ENCODE measurements around the gene AP1M1. TPM values are rescaled to one million over a fixed set of nuclear protein-coding genes. Genes with fewer than 3 reads are reported as not detected.
"Not testable (repeated sequence)": the region's sequence is repeated elsewhere in the genome, so short reads cannot be mapped to it uniquely, and the experiment has no call there.

The AP1M1 gene
- polyA plus RNA-seq, 4 donors = 29.7 to 97.8 (median 58.0) TPM

DNA sequence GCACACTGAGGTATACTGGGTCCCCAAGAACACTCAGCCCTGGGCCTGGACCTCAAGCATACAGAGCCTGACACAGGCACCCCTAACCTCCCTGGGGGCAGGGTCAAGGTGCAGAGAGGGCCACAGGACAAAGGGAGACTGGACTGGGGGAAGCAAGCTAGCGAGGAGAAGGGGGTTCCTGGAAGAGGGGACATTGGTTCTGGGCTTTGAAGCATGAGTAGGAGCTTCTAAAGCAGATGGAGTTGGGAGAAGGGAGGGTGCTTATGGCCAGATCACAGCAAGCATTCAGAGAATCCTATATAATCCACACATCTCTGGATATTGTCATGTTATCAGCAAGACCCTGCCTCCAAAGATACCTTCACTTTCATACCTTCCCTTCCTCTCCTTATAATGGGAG is 27.6 kb upstream of the AP1M1 start:
- no peaks in the 10 kb centered on the region for H3K4me1 ChIP-seq (ENCODE audit: control insufficient read depth in 3 of 3, insufficient read depth in 2 of 3, low read depth in 1 of 3, low read length in 2 of 3)
- WGBS, 3 donors = 65 to 100% (median 74%) methylated on average over 1 of the region's 1 CpG
- FAIRE-seq = no peak

DNA sequence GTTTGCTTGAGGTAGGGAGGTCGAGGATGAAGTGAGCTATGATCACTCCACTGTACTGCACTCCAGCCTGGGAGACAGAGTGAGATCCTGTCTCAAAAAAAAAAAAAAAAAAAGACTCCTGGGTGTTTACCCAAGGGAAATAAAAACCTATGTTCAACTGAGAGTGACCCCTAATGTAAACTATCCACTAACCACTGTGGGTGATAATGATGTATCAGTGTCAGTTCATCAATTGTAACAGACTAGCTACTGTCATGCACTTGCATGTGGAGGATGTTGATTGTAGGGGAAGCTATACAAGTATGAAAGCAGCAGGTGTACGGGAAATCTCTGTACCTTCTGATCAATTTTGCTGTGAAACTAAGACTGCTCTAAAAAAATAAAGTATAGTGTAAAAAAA is 21.8 kb upstream of the AP1M1 start:
- no peaks in the 10 kb centered on the region for H3K27me3 ChIP-seq (ENCODE audit: control insufficient read depth in 3 of 3, insufficient read depth in 3 of 3, low read length in 3 of 3)
- WGBS, 3 donors = 47 to 57% (median 49%) methylated on average over 2 of the region's 2 CpGs
- no peak for DNase-seq
- H3K4me1 ChIP-seq (ENCODE audit: control insufficient read depth in 3 of 3, insufficient read depth in 2 of 3, low read depth in 1 of 3, low read length in 2 of 3) = no peaks in the 10 kb centered on the region
- no peaks in the 10 kb centered on the region for H3K36me3 ChIP-seq (ENCODE audit: control insufficient read depth in 3 of 3, insufficient read depth in 2 of 3, low read depth in 1 of 3, low read length in 3 of 3)
- H3K27ac ChIP-seq (ENCODE audit: low read depth in 1 of 3, low read length in 2 of 3) = no peak overlapping the region
- no peak for FAIRE-seq
- peaks cover 0 to 8% of the 10 kb centered on the region in 2 donors for H3K9me3 ChIP-seq (ENCODE audit: control insufficient read depth in 2 of 2, insufficient read depth in 1 of 2, low read depth in 1 of 2, low read length in 1 of 2)
- H3K4me3 ChIP-seq (ENCODE audit: low read depth in 1 of 3, low read length in 3 of 3) = no peak overlapping the region

More for the DNA sequence above, 27.6 kb upstream of the AP1M1 start:
- H3K9me3 ChIP-seq (ENCODE audit: control insufficient read depth in 2 of 2, insufficient read depth in 1 of 2, low read depth in 1 of 2, low read length in 1 of 2) = peaks cover 0 to 2% of the 10 kb centered on the region in 2 donors
- no peak overlapping the region for H3K27ac ChIP-seq (ENCODE audit: low read depth in 1 of 3, low read length in 2 of 3)
- no peak for DNase-seq
- no peaks in the 10 kb centered on the region for H3K27me3 ChIP-seq (ENCODE audit: control insufficient read depth in 3 of 3, insufficient read depth in 3 of 3, low read length in 3 of 3)
- H3K4me3 ChIP-seq (ENCODE audit: low read depth in 1 of 3, low read length in 3 of 3) = no peak overlapping the region
- H3K36me3 ChIP-seq (ENCODE audit: control insufficient read depth in 3 of 3, insufficient read depth in 2 of 3, low read depth in 1 of 3, low read length in 3 of 3) = no peaks in the 10 kb centered on the region

- not testable (repeated sequence) for H3K36me3 ChIP-seq (ENCODE audit: control insufficient read depth in 3 of 3, insufficient read depth in 2 of 3, low read depth in 1 of 3, low read length in 3 of 3); H3K4me3 ChIP-seq (ENCODE audit: low read depth in 1 of 3, low read length in 3 of 3); H3K9me3 ChIP-seq (ENCODE audit: control insufficient read depth in 2 of 2, insufficient read depth in 1 of 2, low read depth in 1 of 2, low read length in 1 of 2); DNase-seq; H3K27me3 ChIP-seq (ENCODE audit: control insufficient read depth in 3 of 3, insufficient read depth in 3 of 3, low read length in 3 of 3); H3K4me1 ChIP-seq (ENCODE audit: control insufficient read depth in 3 of 3, insufficient read depth in 2 of 3, low read depth in 1 of 3, low read length in 2 of 3); H3K27ac ChIP-seq (ENCODE audit: low read depth in 1 of 3, low read length in 2 of 3); FAIRE-seq
- 75 to 90% (median 89%) methylated on average over 5 of the region's 5 CpGs for WGBS, 3 donors
Measured at GRCh38 chr19:16178866-16179265, 18.8 kb upstream of the AP1M1 start.

DNA sequence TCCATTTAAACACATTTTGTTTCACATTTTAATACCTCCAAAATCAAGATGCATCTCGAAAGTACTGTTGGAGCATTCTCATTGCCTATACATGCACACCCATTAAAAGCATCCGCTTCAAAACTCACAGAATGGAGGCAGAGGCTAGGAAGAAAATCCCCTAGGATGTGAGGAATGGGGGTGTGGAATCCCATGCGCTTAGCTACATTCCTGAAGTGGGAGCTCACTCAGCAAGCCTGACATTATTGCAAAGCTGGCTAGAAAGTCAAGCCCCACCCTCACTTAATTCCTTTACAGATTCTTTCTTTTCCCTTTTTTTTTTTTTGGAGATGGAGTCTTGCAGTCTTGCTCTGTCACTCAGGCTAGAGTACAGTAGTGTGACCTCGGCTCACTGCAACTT is 17.1 kb upstream of the AP1M1 start:
- Histone ChIP-seq H3K27me3 (ENCODE audit: control insufficient read depth in 3 of 3, insufficient read depth in 3 of 3, low read length in 3 of 3) (no peaks in the 10 kb centered on the region), H3K27ac (ENCODE audit: low read depth in 1 of 3, low read length in 2 of 3) (no peak overlapping the region), H3K9me3 (ENCODE audit: control insufficient read depth in 2 of 2, insufficient read depth in 1 of 2, low read depth in 1 of 2, low read length in 1 of 2) (peaks cover 0 to 2% of the 10 kb centered on the region in 2 donors), H3K4me1 (ENCODE audit: control insufficient read depth in 3 of 3, insufficient read depth in 2 of 3, low read depth in 1 of 3, low read length in 2 of 3) (peaks cover 0 to 3% (median 0%) of the 10 kb centered on the region in 3 donors), H3K4me3 (ENCODE audit: low read depth in 1 of 3, low read length in 3 of 3) (no peak overlapping the region), H3K36me3 (ENCODE audit: control insufficient read depth in 3 of 3, insufficient read depth in 2 of 3, low read depth in 1 of 3, low read length in 3 of 3) (no peaks in the 10 kb centered on the region)
- WGBS, 3 donors = 53 to 60% (median 57%) methylated on average over 4 of the region's 4 CpGs
- DNase-seq = no peak
- FAIRE-seq = no peak

- Histone ChIP-seq H3K4me1 (ENCODE audit: control insufficient read depth in 3 of 3, insufficient read depth in 2 of 3, low read depth in 1 of 3, low read length in 2 of 3) (peaks cover 0 to 14% (median 2%) of the 10 kb centered on the region in 3 donors), H3K9me3 (ENCODE audit: control insufficient read depth in 2 of 2, insufficient read depth in 1 of 2, low read depth in 1 of 2, low read length in 1 of 2) (no peaks in the 10 kb centered on the region), H3K36me3 (ENCODE audit: control insufficient read depth in 3 of 3, insufficient read depth in 2 of 3, low read depth in 1 of 3, low read length in 3 of 3) (peaks cover 0 to 25% (median 8%) of the 10 kb centered on the region in 3 donors), H3K4me3 (ENCODE audit: low read depth in 1 of 3, low read length in 3 of 3) (peak overlapping the region; percentile 31 to 99 (median 48)), H3K27ac (ENCODE audit: low read depth in 1 of 3, low read length in 2 of 3) (peak overlapping the region; percentile 22 to 58 (median 48)), H3K27me3 (ENCODE audit: control insufficient read depth in 3 of 3, insufficient read depth in 3 of 3, low read length in 3 of 3) (no peaks in the 10 kb centered on the region)
- no peak for DNase-seq
- no peak for FAIRE-seq
- 36 to 41% (median 40%) methylated on average over 18 of the region's 18 CpGs for WGBS, 3 donors
Measured at GRCh38 chr19:16184665-16185122, 13.0 kb upstream of the AP1M1 start.

GRCh38 chr19:16185123-16185767 is 12.5 kb upstream of the AP1M1 start, which contains the start of gene FAM32A:
FAM32A (plus strand) TSS chr19:16185410; CDS start chr19:16185443, 33 bp downstream.
- Histone ChIP-seq H3K4me3 (ENCODE audit: low read depth in 1 of 3, low read length in 3 of 3) (peak within 1 kb of the TSS; percentile 66 to 99 (median 94)), H3K36me3 (ENCODE audit: control insufficient read depth in 3 of 3, insufficient read depth in 2 of 3, low read depth in 1 of 3, low read length in 3 of 3) (peaks cover 0 to 31% (median 11%) of the 10 kb centered on the region in 3 donors), H3K9me3 (ENCODE audit: control insufficient read depth in 2 of 2, insufficient read depth in 1 of 2, low read depth in 1 of 2, low read length in 1 of 2) (no peaks in the 10 kb centered on the region), H3K4me1 (ENCODE audit: control insufficient read depth in 3 of 3, insufficient read depth in 2 of 3, low read depth in 1 of 3, low read length in 2 of 3) (peaks cover 0 to 14% (median 2%) of the 10 kb centered on the region in 3 donors), H3K27me3 (ENCODE audit: control insufficient read depth in 3 of 3, insufficient read depth in 3 of 3, low read length in 3 of 3) (no peaks in the 10 kb centered on the region), H3K27ac (ENCODE audit: low read depth in 1 of 3, low read length in 2 of 3) (peak within 1 kb of the TSS; percentile 77 to 88 (median 81))
- DNase-seq (peak; percentile 99 to 100), FAIRE-seq (peak; percentile 19)
- 0 to 1% (median 0%) methylated on average over 39 of the region's 39 CpGs for WGBS, 3 donors

- FAIRE-seq = no peak
- Histone ChIP-seq H3K4me3 (ENCODE audit: low read depth in 1 of 3, low read length in 3 of 3) (peak overlapping the region; percentile 66 to 99 (median 94)), H3K36me3 (ENCODE audit: control insufficient read depth in 3 of 3, insufficient read depth in 2 of 3, low read depth in 1 of 3, low read length in 3 of 3) (peaks cover 4 to 36% (median 16%) of the 10 kb centered on the region in 3 donors), H3K4me1 (ENCODE audit: control insufficient read depth in 3 of 3, insufficient read depth in 2 of 3, low read depth in 1 of 3, low read length in 2 of 3) (peaks cover 0 to 14% (median 2%) of the 10 kb centered on the region in 3 donors), H3K27ac (ENCODE audit: low read depth in 1 of 3, low read length in 2 of 3) (peak overlapping the region; percentile 77 to 88 (median 81)), H3K9me3 (ENCODE audit: control insufficient read depth in 2 of 2, insufficient read depth in 1 of 2, low read depth in 1 of 2, low read length in 1 of 2) (no peaks in the 10 kb centered on the region), H3K27me3 (ENCODE audit: control insufficient read depth in 3 of 3, insufficient read depth in 3 of 3, low read length in 3 of 3) (no peaks in the 10 kb centered on the region)
- 0% methylated on average over 15 to 20 of the region's 20 CpGs for WGBS, 3 donors
- peak in 1 of 2 donors; percentile 63 for DNase-seq
Measured at GRCh38 chr19:16185768-16186123, 12.0 kb upstream of the AP1M1 start.

DNA sequence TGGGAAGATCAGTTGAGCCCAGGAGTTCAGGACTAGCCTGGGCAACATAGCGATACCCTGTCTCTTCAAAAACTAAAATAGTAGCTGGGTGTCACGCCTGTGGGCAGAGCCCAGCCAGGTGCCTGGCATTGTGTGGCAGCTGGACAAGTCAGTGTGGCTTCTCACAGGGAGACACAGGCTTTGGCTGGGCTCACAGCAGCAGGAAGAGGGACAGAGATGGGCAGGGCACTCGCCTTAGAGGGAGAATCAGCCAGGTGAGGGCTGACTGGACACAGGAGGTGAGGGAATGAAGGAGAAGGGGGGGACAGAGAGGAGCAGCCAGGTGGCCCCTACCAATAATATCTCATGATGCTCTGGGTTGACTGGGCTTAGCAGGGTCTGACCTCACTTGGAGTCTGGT is 9.2 kb upstream of the AP1M1 start:
- H3K4me3 ChIP-seq (ENCODE audit: low read depth in 1 of 3, low read length in 3 of 3) = no peak overlapping the region
- peaks cover 0 to 14% (median 2%) of the 10 kb centered on the region in 3 donors for H3K4me1 ChIP-seq (ENCODE audit: control insufficient read depth in 3 of 3, insufficient read depth in 2 of 3, low read depth in 1 of 3, low read length in 2 of 3)
- peaks cover 10 to 55% (median 30%) of the 10 kb centered on the region in 3 donors for H3K36me3 ChIP-seq (ENCODE audit: control insufficient read depth in 3 of 3, insufficient read depth in 2 of 3, low read depth in 1 of 3, low read length in 3 of 3)
- whole genome bisulfite sequencing, 3 donors = 90 to 94% (median 93%) methylated on average over 3 of the region's 3 CpGs
- DNase-seq = no peak
- no peak overlapping the region for H3K27ac ChIP-seq (ENCODE audit: low read depth in 1 of 3, low read length in 2 of 3)
- no peaks in the 10 kb centered on the region for H3K9me3 ChIP-seq (ENCODE audit: control insufficient read depth in 2 of 2, insufficient read depth in 1 of 2, low read depth in 1 of 2, low read length in 1 of 2)
- no peak for FAIRE-seq
- no peaks in the 10 kb centered on the region for H3K27me3 ChIP-seq (ENCODE audit: control insufficient read depth in 3 of 3, insufficient read depth in 3 of 3, low read length in 3 of 3)

Data from small intestine (tissue), 7 donors.